CD4-positive, alpha-beta T cell treated with Interleukin-15 for 1 hour (primary cell): ENCODE results near the gene PRICKLE1.
"Not testable (repeated sequence)": the region's sequence is repeated elsewhere in the genome, so short reads cannot be mapped to it uniquely, and the experiment has no call there.

Experiments used
- DNase-seq: peaks from one replicate; pipeline ENCODE4 v3.0.0-alpha.2; 2020

PRICKLE1 gene

DNA sequence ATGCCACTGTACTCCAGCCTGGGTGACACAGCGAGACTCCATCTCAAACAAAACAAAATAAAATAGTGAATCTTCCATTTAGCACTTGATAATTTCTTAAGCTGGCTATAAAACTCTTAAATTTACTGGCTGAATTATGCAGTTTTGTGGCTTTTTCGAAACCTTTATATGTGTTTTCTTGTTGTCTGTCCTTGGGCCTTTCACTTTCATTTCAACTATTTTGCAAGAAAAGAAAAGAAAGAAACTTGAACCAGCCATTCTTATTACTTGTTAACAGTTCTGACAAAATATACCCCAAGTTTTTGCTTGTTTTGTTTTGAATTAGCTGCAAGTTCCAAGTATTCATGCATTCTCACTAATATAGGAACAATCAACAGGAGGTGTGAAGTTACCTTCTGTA lies 42.8 kb downstream of the PRICKLE1 start:
- no peak for DNase-seq

DNA sequence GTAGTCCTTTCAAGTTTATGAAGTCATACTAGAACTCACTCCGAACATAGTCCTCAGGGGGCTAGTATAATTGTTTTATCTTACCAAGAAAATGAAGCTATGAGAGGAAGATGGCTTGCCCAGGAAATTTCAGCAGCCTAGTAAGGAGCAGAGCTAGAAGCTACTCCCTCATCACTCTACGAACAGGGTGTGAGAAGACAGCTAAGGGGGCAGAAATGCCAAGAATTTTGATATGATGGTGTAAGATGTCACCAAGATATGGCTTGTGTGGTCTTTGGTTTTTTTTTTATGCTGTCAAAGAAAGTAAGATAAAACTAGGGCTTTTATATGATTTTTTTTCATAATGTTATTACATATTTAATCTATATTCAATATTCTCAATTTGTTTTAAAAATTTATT lies 47.6 kb downstream of the PRICKLE1 start:
- DNase-seq: no peak

DNA sequence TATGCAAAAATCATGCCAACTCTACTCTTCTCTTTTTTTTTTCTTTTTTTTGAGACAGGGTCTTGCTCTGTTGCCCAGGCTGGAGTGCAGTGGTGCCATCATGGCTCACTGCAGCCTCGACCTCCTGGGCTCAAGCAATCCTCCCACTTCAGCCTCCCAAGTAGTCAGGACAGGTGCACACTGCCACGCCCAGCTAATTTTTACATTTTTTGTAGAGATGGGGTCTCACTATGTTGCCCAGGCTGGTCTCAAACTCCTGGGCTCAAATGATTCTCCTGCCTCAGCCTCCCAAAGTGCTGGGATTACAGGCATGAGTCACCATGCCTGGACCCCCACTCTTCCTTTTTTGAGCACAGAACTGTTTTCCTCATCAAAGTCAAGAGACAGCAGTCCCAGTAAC lies 48.2 kb downstream of the PRICKLE1 start:
- not testable (repeated sequence) for DNase-seq

DNA sequence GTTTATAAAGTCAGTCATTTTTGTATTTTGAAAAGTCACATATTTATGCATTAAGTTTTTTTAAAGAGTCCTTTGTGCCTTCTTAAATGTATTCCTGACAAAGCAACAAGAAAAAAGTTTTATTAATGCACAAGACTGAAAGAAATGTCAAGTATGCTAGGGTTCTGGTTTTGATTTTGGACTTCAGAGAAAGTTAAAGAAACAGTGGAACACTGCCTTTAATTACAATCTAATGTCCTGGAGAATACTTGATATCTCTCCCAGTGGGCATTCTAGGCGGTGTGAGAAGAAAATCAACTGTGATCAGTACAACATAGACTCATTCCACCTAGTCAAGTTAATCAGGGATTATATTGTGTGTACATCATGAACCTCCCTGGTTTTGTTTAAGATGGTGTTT lies 49.9 kb downstream of the PRICKLE1 start:
- DNase-seq: no peak

DNA sequence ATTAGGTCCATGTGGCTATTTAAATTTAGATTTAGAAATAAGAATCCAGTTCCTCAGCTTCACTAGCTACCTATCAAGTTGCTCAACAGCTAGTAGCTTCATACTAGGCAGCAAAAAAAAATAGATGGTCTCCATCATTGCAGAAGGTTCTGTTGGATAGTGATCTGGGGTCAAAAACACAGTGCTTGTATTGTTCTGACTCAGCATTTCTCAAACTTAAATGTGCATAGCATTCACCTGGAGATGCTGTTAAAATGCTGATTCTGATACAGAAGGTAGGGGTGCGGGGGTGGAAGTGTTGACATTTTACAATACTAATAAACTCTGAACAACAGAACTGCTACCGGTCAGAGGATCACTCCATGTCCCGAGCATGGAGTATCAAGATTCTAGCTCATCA lies 51.3 kb downstream of the PRICKLE1 start:
- DNase-seq: no peak

- no peak for DNase-seq
Measured at GRCh38 chr12:42534184-42534838, 55.2 kb downstream of the PRICKLE1 start.

DNA sequence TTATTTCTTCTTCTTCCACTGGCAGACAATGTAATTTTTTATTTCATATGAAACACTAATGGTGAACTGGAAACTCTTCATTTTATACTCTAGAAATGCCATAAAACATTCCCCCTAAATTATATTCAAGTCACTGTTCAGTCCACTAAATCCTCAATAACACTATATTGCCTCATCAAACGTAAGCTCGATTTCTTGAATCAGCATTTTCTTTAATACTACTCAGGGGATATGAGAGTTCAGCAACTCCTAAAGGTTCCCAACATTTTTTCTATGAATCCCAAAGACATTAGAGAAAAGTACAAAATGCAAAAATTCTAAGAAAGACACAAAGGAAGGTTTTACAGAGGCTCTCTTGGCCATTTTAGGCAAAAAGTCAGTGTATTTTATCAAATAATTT lies 59.3 kb downstream of the PRICKLE1 start:
- no peak for DNase-seq

- DNase-seq: no peak
Measured at GRCh38 chr12:42525444-42525843, 64.1 kb downstream of the PRICKLE1 start.

DNA sequence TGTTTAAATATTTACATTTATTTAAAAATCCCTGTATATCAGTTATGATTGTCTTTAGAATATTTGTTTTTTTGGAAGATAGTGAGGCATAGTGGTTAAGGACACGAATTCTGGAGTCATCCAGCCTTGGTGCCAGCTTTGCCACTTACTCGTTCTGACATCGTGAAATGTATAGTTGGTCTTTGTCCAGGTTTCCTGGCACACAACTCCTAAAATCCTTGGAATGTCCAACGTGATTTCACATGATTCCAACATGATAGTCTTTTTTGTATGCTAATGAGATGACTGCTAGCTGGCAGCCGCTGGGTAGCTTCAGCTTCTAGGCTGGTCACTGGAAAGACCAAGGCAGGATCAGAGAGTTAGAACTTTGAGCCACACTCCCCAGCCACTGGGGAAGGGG lies 64.8 kb downstream of the PRICKLE1 start:
- no peak for DNase-seq

DNA sequence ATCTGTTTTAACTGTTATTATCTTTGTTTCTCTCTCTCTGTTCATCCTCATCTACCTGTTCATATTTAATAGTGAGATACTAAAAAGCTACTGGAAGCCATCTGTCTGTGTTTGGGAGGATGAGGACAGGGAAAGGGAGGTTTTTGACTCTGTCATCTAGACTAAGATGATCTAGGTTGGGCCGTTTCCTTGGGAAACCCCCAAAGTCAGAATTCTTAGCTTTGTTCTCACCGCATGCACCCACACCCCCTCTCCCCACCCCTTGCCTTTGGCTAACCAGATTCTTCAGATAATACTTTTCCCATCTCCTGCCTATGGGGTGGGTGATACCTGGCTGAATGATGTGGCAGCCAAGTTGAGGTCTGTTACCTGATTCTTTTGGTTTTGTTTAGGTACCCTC lies 73.0 kb downstream of the PRICKLE1 start:
- DNase-seq: no peak

DNA sequence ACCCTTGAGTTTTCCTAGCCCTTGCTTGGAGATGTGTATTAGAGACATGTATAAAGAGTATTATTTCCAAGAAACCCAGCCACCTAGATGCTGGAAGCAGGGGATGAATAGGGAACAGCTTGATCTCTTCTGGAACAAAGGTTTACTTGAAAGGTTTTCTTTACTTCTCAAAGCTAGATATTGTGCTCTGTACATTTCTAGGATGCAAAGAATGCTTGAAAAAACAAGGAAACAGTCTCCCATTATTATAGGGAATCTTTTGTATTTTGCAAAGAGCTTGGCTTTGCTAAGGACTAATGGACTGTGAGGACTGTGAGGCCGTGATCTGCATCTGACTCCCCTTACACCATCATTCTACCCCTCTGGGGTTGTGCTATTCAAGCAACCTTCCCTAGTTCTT lies 77.9 kb downstream of the PRICKLE1 start:
- no peak for DNase-seq

DNA sequence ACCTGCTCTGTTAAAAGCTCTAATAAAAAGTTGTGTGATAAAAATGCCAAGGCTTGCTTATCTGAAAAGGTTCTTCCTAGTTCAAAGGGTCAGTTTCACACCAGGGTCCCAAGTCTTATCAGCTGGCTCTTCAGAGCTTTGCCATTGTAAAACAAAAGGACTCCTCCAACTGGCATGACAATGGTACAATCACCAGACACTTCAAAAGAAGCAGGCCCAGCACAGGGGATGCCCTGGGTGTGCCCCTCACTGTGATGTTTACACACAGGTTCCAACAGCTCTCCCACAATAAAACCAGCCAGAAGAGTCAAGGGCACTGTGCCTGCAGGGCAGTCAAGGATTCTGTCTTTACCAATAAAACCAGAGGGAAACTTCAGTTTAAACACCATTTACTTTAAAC lies 78.7 kb downstream of the PRICKLE1 start:
- DNase-seq: no peak

DNA sequence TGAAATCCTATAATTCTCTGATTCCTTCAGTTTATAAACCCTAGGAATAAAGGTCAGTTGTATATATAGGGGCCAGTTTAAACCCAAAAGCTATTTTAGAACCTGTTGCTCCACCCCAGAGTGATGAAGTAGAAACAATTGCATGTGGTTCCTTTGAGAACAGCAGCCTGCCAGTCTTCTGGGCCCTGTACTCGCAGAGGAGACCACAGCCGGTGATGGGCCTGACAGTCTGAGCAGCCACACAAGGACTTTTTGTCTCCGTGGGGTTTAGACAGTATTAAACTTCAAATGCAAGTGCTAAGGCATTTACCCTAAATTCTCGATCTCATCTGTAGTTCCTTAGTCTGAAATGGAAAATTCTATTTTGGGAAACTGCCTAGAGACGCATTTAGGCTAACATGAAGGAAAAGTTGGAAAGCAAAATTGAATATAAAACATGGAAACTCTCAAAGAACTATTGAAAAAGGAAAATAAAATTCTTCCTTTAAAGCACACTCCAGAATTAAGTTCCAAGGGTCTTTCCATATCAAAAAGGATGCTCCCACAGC lies 80.6 kb downstream of the PRICKLE1 start:
- DNase-seq: no peak

DNA sequence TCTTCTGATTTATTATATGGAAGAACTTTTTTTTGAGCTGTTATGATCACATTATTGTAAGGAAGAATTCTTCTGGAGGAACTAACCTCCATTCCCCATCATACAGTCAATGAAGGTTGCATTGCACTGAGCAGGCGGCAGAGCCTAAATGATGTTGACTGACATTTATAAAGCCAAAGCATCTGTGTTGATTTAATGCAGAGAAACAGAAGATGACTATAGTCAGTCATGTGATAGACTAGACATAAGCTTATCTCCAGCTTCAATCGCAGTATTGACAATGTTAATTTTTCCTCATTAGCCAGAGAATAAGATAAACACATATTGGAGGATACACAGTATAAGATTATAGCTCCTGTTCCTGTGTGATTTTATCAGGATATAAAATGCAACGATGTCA lies 82.0 kb downstream of the PRICKLE1 start:
- no peak for DNase-seq

- no peak for DNase-seq
Measured at GRCh38 chr12:42507081-42507480, 82.5 kb downstream of the PRICKLE1 start.

DNA sequence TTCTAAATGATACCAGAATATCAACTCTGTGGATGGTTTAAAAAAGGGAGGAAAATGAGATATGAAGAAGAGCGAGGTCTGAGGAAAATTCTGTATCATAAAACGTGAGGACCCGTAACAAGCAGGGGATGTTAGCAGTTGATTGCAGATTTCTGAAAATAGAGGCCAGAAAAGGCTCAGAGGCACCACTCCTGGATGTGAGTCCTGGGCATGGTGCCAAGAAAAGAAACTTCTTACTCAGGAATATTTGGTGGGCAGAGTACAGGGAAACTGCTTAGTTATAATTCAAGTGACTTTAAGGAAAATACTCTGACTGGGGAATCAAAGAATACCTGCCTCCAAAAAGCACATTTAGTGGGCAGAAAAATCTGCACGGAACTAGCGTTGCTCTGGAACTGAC lies 85.5 kb downstream of the PRICKLE1 start:
- no peak for DNase-seq

- DNase-seq: no peak
Measured at GRCh38 chr12:42502682-42503081, 86.9 kb downstream of the PRICKLE1 start.

DNA sequence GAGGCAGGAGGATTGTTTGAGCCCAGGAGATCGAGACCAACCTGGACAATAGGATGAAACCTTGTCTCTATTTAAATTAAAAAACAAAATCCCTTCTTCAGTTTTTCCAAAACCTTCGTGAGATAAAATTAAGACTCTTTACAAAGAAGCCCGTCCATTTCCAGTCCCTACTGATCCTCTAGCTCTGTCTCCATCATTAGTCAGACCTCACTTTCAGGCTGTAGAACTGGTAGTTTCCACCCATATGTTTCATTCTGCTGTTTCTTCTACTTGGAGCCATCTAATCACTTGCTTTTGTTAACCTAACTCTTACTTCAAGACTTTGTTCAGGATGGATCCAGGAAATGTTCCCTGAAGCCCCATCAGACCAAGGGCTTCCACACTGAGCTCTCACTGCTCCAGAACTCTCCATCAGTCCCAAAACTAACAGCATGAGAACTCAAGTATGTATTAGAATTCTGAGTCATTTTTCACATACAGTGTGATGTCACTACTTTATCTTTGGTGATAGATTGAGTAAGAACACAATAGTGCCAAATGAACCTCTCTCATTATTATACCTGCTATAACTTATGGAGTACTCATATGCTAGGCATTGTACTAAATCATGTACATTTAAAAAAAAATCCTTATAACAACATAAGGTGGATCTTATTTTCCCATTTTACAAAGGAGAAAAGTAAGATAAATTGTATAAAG lies 90.8 kb downstream of the PRICKLE1 start:
- no peak for DNase-seq

DNA sequence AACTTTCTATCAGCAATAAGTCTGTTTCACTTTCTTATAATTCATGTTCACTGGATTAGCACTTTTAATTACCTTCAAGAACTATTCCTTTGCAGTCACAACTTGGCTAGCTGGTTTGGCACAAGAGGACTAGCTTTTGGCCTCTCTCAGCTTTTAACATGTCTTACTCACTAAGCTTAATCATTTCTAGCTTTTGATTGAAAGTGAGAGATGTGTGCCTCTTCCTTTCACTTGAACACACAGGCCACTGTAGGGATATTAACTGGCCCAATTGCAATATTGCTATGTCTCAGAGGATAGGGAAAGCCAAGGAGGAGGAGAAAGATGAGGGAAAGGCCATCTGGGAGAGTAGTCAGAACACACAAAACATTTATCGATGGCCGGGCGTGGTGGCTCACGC lies 92.7 kb downstream of the PRICKLE1 start:
- DNase-seq: no peak

GRCh38 chr12:42495244-42495643 lies 94.3 kb downstream of the PRICKLE1 start:
- DNase-seq: no peak

- DNase-seq: no peak
Measured at GRCh38 chr12:42492267-42492666, 97.3 kb downstream of the PRICKLE1 start.

DNA sequence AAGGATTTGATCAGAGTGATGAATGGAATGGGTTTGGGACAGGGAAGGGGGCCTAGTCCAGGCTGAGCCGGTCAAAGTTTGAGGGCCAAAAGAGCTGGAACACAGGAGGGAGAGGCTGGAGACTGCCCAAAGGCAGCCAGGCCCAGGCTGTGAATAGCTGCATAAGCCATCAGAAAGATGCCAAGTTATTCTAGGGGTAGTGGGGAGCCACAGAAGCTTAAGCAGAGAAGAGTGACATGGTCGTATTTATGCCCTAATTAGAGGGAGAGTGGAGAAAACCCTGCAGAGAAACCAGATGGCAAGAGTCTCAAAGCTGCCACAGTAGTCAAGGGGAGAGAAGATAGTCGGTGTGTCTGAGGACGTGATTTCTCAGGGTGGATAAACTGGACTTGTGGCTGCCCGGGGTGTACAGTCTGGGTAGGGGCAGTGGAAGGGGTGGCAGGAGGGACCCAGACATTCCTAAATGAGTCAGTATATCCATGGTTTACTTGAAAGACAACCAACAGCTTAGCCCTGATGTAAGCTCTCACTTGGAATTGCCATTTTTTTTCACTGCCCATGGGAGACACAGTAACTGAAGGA lies 99.2 kb downstream of the PRICKLE1 start:
- DNase-seq: no peak

DNA sequence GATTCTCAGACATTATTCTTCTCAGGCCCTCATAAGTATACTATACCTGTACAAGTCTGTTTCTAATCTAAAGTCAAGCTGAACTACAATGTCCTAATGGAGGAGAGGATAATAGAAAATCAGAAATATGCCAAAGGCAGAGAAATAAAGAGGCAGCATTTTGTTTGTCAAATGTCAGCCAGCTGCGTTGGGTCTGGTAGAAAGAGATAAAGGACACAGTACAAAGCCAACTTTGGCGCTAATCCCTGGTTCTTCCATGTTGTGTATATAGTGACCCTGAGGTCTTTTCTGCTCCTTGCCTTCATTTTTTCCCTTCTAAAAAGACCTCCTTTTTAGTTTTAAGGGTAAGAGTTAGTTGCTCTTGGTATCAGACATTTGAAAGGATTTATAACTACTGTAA lies 103.1 kb downstream of the PRICKLE1 start:
- DNase-seq: no peak

DNA sequence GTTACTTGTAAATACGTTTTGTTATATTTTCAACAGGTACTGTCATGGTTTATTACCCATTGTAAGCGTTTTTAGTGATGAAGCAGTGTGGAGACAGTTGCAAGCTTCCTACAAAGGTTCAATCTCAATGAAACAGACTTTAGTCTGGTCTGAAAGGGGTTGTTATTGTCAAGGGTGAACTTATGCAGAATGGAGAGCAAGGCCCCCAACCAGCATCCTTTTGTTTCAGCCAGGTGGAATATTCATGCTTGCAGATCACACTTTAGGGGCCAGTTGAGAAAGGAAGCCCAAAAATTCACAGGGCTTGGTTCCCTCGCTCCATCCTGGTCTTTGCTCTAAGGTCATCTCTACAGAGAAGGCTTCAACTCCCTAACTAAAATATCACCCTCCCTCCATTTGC lies 103.7 kb downstream of the PRICKLE1 start:
- no peak for DNase-seq
